Measurements from ENCODE around the gene BIRC6. TPM values are rescaled to one million over a fixed set of nuclear protein-coding genes. Genes with fewer than 3 reads are reported as not detected.

The BIRC6 gene
- total and polyA plus RNA-seq, 2 of the 4 experiments (the other 2 are of a cell fraction) = 26.5 to 316 TPM

DNA sequence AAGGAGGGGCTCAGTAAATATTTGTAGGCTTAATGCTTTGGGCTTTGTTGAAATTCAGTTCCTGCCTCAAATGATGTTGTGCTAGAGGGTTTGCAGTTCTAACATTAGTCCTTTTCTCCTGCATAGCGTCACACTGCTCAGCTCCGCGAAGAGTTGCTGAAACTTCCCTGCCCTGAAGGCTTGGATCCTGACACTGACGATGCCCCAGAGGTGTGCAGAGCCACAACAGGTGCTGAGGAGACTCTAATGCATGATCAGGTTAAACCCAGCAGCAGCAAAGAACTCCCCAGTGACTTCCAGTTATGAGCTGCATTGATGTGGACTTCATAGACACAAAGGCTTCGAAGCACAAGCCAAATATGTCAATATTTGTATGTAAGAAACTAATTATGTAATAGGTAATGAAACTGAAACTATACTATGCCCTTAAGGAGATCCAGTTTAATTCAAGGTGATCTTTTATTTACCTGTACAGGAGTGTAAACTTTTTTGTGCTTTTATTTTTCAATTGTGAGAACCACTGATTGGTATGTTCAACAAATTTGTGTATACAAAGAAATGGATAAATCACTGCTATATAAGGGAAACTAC lies 260.9 kb downstream of the BIRC6 start:
- no peak overlapping the region for H2AK9ac ChIP-seq (replicated peaks; ENCODE audit: low read depth, low read length, poor library complexity)
- H2BK5ac ChIP-seq (ENCODE audit: low read depth, low read length, poor library complexity, severe bottlenecking) = no peak overlapping the region
- no peak overlapping the region for H3K27ac ChIP-seq (ENCODE audit: insufficient read depth, low read length)
- peaks cover 42% of the 10 kb centered on the region for H3K36me3 ChIP-seq (ENCODE audit: control insufficient read depth, insufficient read depth, low read length)
- H3K23ac ChIP-seq (ENCODE audit: low read depth, low read length) = no peak overlapping the region
- no peak overlapping the region for H3K18ac ChIP-seq (ENCODE audit: low read depth, low read length)
- H3K9me1 ChIP-seq (ENCODE audit: insufficient read depth, low read length) = peaks cover 6% of the 10 kb centered on the region; the same call in 1 of the 2 replicates
- H3K4ac ChIP-seq (ENCODE audit: low read depth, low read length) = no peak overlapping the region
- no peak overlapping the region for H2AK5ac ChIP-seq (ENCODE audit: low read depth, low read length)
- no peak overlapping the region for H4K8ac ChIP-seq (ENCODE audit: low read depth in 2 of 2, low read length in 2 of 2)
- no peaks in the 10 kb centered on the region for H3K9me3 ChIP-seq (ENCODE audit: control insufficient read depth, insufficient read depth, low read length)
- no peak overlapping the region for H4K91ac ChIP-seq (ENCODE audit: insufficient read depth, low read depth, low read length)
- ATAC-seq (ENCODE audit: low read depth) (no peak), DNase-seq (no peak)
- WGBS, 2 experiments (ENCODE audit: extremely low coverage in 2 of 2, insufficient read length in 1 of 2) = 100% methylated on average over 2 of the region's 5 CpGs; no CpG with 5 or more reads in 1 of the 2 experiments
- H2BK20ac ChIP-seq (ENCODE audit: low read depth, low read length) = no peak overlapping the region
- TF ChIP-seq MAFK (IDR thresholded peaks at IDR 0.05; ENCODE audit: low read depth, low read length) (no peak), MXI1 (IDR thresholded peaks at IDR 0.05; ENCODE audit: borderline replicate concordance, low read depth, low read length) (no peak), CHD1 (IDR thresholded peaks at IDR 0.05; ENCODE audit: low read depth, low read length) (no peak), RFX5 (IDR thresholded peaks at IDR 0.05; ENCODE audit: low read depth, low read length) (no peak), CEBPB (IDR thresholded peaks at IDR 0.05; ENCODE audit: low read depth, low read length) (no peak), BHLHE40 (IDR thresholded peaks at IDR 0.05; ENCODE audit: low read depth, low read length) (no peak), RAD21 (IDR thresholded peaks at IDR 0.05; ENCODE audit: low read length) (no peak), POLR2A (IDR thresholded peaks at IDR 0.05; ENCODE audit: low read depth, low read length) (no peak), NFE2L2 (IDR thresholded peaks at IDR 0.05; ENCODE audit: low read depth, low read length) (no peak), RCOR1 (IDR thresholded peaks at IDR 0.05; ENCODE audit: insufficient replicate concordance, low read length) (no peak), SMC3 (IDR thresholded peaks at IDR 0.05; ENCODE audit: low read depth, low read length) (no peak), FOS (IDR thresholded peaks at IDR 0.05; ENCODE audit: low read depth, low read length) (no peak), MAZ (IDR thresholded peaks at IDR 0.05; ENCODE audit: borderline replicate concordance, low read depth, low read length) (no peak), CTCF (conservative IDR thresholded peaks at IDR 0.05; ENCODE audit: low read depth, low read length) (no peak)
- TF ChIP-seq, protein P1, sequence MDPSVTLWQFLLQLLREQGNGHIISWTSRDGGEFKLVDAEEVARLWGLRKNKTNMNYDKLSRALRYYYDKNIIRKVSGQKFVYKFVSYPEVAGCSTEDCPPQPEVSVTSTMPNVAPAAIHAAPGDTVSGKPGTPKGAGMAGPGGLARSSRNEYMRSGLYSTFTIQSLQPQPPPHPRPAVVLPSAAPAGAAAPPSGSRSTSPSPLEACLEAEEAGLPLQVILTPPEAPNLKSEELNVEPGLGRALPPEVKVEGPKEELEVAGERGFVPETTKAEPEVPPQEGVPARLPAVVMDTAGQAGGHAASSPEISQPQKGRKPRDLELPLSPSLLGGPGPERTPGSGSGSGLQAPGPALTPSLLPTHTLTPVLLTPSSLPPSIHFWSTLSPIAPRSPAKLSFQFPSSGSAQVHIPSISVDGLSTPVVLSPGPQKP (IDR thresholded peaks at IDR 0.05; ENCODE audit: borderline replicate concordance, low read depth, low read length) = no peak
- TF ChIP-seq, protein P2, sequence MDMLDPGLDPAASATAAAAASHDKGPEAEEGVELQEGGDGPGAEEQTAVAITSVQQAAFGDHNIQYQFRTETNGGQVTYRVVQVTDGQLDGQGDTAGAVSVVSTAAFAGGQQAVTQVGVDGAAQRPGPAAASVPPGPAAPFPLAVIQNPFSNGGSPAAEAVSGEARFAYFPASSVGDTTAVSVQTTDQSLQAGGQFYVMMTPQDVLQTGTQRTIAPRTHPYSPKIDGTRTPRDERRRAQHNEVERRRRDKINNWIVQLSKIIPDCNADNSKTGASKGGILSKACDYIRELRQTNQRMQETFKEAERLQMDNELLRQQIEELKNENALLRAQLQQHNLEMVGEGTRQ (IDR thresholded peaks at IDR 0.05; ENCODE audit: low read depth, low read length) = no peak
- no peak overlapping the region for H2AFZ ChIP-seq (replicated peaks; ENCODE audit: low read length, poor library complexity)
- H3K79me1 ChIP-seq (ENCODE audit: low read depth in 1 of 2, low read length in 2 of 2) = peaks cover 5 to 10% of the 10 kb centered on the region in 2 experiments; a peak in 2 of 4 replicates
- H3K56ac ChIP-seq (ENCODE audit: extremely low read depth, insufficient read depth, low read length) = no peak overlapping the region
- in situ Hi-C loops (cut with MboI; ENCODE audit: low sequenced_read_pairs) = no loop called here
- dilution Hi-C loops (cut with HindIII; ENCODE audit: low sequenced_read_pairs, unreplicated experiment) = no loop called here
- no peak overlapping the region for H4K5ac ChIP-seq (ENCODE audit: low read depth, low read length)
- intact Hi-C loops (cut with micrococcal nuclease) = no loop called here
- no peaks in the 10 kb centered on the region for H3K4me1 ChIP-seq (ENCODE audit: control insufficient read depth, insufficient read depth, low read length)
- CTCF ChIA-PET = no interaction called here
- no peak overlapping the region for H3K4me3 ChIP-seq (ENCODE audit: insufficient read depth, low read depth, low read length)
- no peak overlapping the region for H3K9ac ChIP-seq (ENCODE audit: low read depth, low read length)
- H2BK120ac ChIP-seq (ENCODE audit: low read depth, low read length) = no peak overlapping the region
- BruUV-seq (replicated peaks) = no TSS peak
- H3K14ac ChIP-seq (replicated peaks; ENCODE audit: low read depth, low read length) = no peak overlapping the region
- no peak overlapping the region for H2BK15ac ChIP-seq (ENCODE audit: low read depth, low read length)
- no peaks in the 10 kb centered on the region for H4K20me1 ChIP-seq (ENCODE audit: insufficient read depth, low read length)
- POLR2A ChIA-PET (ENCODE audit: unreplicated experiment) = no interaction called here
- H3K4me2 ChIP-seq (ENCODE audit: low read depth, low read length) = no peak overlapping the region
- H3K27me3 ChIP-seq (ENCODE audit: control insufficient read depth, insufficient read depth, low read length) = no peaks in the 10 kb centered on the region
